ENCODE measurements around the gene AGXT. TPM values are rescaled to one million over a fixed set of nuclear protein-coding genes. Genes with fewer than 3 reads are reported as not detected.
A peak's percentile ranks its signal among the peaks of the same experiment; 100 is the strongest.

Gene AGXT
- total RNA-seq, 2 experiments from 2014 or later, result not detected

DNA sequence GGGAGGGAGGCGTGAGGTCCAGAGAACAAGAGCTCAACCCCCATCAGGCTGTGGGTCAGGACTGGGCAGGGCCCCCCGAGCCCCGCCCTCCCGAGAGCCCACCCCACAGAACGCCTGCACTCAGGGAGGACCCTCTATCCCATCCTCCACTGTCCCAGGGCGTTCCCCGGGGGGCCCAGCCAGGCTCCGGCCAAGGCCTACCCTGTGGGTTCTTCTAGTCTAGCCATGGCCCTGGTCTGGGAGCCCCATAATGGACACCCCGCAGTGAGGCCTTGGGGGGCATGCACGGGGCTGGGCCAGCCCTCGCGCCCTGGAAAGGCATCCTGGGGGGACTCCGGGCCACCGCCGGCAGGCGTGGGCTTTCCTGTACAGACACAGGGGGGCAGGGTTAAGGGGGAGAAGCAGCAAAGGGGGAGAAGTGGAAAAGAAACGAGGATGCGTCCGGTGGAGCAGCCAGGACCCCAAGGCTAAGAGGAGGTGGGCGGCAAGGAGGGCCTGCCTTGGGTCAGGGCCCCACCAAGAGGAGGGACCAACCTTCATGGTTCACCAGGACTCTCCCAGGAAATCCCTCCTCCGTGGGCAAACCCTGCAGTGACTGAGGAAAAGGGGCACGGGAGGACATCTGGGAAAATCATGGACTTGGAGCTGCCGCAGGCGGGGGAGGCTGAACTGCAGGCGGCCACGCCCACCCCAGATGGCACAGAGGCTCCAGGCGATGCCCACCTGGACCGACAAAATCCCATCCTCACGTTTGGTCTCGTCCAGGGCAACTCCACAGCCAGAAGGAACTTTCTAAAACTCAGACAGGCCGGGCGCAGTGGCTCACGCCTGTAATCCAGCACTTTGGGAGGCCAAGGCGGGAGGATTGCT is 34.8 kb downstream of the AGXT start:
- intact Hi-C loops (cut with micrococcal nuclease), result no loop called here
- Mint-ChIP-seq H3K4me1 (ENCODE audit: low read depth) (no peaks in the 10 kb centered on the region), H3K4me3 (no peak overlapping the region), H3K9me3 (no peaks in the 10 kb centered on the region), H3K27me3 (ENCODE audit: low read depth) (no peaks in the 10 kb centered on the region), H3K27ac (no peak overlapping the region), H3K36me3 (ENCODE audit: low read depth) (no peaks in the 10 kb centered on the region)
- no peak for DNase-seq
- CTCF ChIA-PET, result no interaction called here

DNA sequence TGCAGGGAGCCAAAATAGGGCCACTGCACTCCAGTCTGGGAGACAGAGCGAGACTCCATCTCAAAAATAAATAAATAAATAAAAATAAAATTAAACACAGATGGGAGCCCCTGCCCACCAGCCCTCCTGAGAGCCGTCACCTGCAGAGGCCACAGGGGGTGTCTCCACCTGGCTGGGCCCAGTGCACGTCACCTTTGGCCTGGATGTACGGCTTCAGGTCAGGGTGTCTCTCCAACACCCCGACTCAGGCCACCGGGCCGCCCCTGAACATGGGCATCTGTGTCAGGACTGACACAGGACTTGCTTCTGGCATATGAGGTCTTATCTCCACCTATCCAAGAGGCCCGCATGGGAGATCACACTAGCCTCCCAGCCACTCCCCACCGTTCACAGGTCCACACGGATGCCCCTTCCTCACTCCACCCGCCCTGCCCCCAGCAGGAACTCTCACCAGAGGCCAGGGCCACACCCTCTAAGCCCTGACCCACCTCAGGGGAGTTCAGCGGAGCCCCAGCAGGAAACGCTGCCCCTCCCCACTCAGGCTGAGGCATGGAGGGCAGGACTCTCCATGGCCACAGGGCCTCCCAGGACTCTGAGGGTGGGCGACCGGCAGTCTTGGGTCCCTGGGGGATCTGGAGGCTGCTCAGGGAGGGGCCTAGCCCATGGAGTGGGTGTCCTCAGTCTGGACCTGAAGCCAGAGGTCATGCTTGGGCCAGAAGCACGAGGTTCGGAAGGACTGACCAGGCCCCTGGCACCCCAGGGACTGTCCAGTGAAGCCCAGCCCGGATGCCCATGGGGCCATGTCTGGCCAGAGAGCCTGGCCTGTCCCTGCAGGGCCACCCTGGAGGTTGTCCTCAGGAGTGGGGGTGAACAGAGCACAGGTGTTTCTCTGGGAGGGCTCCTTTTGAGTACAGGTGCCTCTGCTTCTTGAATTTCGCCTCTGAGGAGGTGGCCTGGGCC is 35.9 kb downstream of the AGXT start:
- Mint-ChIP-seq H3K36me3 (ENCODE audit: low read depth) (no peaks in the 10 kb centered on the region), H3K9me3 (no peaks in the 10 kb centered on the region), H3K27ac (no peak overlapping the region), H3K4me3 (no peak overlapping the region), H3K4me1 (ENCODE audit: low read depth) (no peaks in the 10 kb centered on the region), H3K27me3 (ENCODE audit: low read depth) (no peaks in the 10 kb centered on the region)
- DNase-seq, result no peak
- CTCF ChIA-PET, result no interaction called here
- intact Hi-C loops (cut with micrococcal nuclease), result no loop called here

DNA sequence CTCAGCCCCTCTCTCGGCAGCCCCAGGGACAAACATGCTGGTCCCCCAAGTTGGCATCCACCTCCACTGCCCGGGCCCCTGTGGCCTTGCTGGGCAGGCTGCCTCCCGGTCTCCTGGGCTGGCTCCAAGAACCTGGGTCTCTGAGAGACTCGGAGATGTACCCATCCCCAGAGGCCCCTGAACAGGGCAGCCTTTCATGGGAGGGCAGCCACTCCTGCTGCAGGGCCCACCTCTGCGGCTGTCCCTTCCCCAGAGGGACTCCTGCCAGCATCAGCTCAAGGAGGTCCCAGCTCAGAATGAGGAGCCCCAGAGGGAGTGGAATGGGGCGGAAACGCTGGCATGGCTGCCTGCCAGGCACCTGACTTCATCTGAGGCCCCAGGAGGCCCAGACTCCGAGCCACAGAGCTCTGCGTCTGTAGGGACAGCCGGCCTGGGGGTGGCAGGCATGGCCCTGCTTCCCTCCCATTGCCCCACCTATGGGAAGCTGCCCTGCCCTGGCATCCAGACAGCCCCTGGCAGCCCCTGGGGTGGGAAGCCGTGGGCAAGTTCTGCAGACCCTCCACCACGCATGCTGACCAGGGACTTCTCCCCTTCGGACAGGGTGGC is 36.7 kb downstream of the AGXT start:
- Mint-ChIP-seq H3K9me3 (no peaks in the 10 kb centered on the region), H3K27ac (no peak overlapping the region), H3K27me3 (ENCODE audit: low read depth) (no peaks in the 10 kb centered on the region), H3K36me3 (ENCODE audit: low read depth) (no peaks in the 10 kb centered on the region), H3K4me1 (ENCODE audit: low read depth) (no peaks in the 10 kb centered on the region), H3K4me3 (no peak overlapping the region)
- CTCF ChIA-PET, result no interaction called here
- DNase-seq, result no peak
- intact Hi-C loops (cut with micrococcal nuclease), result no loop called here

DNA sequence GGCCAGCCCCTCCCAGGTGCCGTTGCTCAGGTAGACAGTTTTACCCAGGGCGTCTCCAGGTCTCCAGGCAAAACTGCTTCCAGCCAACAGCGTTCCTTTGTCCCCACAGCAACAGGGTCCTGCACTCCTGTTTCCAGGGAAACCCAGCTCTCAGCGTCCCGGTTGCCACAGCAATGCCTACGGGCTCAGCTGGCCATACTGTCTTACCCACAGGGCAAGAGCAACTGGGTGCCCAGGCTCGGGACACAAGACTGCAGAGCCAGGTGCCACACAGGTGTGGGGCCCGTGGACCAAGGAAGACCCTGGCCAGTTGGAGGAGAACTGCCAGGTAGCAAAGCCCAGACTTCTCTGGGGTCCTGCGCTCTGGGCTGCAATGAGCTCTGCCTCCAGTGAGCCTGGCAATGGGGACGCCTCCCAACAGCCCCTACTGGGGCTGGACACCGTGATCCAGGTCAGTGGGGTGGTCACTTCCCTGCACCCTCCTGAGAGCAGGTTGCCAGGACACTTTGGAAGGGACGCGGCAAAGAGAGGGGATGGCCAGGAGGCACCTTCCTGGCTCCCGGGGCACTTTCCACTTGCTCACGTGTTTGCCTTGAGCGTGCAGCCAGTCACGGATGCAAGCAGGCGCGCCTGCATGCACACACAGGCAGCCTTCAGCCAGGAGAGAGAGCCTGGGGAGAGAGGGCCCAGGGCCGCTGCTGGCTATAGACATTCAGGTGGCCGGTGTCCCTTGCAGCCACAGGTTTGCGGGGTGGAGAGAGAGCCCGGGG is 37.7 kb downstream of the AGXT start, which contains the start of gene CROCC2:
Gene CROCC2, plus strand, starts transcription at position 196 of the 770 bp plus-strand sequence. Its CDS starts 178 bp downstream, at position 374.
- H3K27me3 Mint-ChIP-seq (ENCODE audit: low read depth), result no peaks in the 10 kb centered on the region
- intact Hi-C loops (cut with micrococcal nuclease), result no loop called here
- CTCF ChIA-PET, result no interaction called here
- no peaks in the 10 kb centered on the region for H3K36me3 Mint-ChIP-seq (ENCODE audit: low read depth)
- no peak within 1 kb of the TSS for H3K27ac Mint-ChIP-seq
- H3K9me3 Mint-ChIP-seq, result no peaks in the 10 kb centered on the region
- H3K4me3 Mint-ChIP-seq, result no peak within 1 kb of the TSS
- DNase-seq, result no peak
- no peaks in the 10 kb centered on the region for H3K4me1 Mint-ChIP-seq (ENCODE audit: low read depth)

DNA sequence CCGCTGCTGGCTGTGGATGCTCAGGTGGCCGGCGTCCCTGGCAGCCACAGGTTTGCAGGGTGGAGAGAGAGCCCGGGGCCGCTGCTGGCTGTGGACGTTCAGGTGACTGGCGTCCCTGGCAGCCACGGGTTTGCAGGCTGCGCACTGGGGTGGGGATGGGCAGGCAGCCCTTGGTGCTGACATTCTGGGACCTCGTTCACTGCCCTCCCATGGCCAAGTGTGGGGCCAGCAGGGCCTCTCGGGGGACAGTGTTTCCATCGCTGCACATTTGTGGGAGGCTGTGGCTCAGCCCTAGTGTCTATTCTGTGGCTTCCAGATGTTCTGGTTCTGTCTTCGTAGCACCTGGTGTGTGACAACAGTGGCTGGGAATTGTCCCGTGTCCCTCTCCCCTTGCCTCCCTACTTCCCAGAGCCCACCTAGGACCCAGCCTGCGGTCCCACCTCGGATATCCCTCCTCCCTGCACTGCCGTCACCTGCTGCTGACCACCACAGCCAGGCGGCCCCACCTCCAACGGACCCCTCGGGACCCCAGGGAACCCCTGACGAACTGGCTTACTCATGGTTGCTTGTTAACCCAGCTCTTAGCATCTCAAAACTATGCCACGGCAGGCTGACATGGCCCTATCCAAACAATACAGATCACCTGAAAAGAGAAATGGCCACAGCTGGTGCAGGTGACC is 38.4 kb downstream of the AGXT start:
- Mint-ChIP-seq H3K27ac (no peak overlapping the region), H3K9me3 (no peaks in the 10 kb centered on the region), H3K4me1 (ENCODE audit: low read depth) (no peaks in the 10 kb centered on the region), H3K4me3 (no peak overlapping the region), H3K36me3 (ENCODE audit: low read depth) (no peaks in the 10 kb centered on the region), H3K27me3 (ENCODE audit: low read depth) (peaks cover 2% of the 10 kb centered on the region)
- CTCF ChIA-PET, result no interaction called here
- intact Hi-C loops (cut with micrococcal nuclease), result no loop called here
- DNase-seq, result no peak

GRCh38 chr2:240909216-240909974 is 40.8 kb downstream of the AGXT start:
- Mint-ChIP-seq H3K27me3 (ENCODE audit: low read depth) (peaks cover 5% of the 10 kb centered on the region), H3K9me3 (no peaks in the 10 kb centered on the region), H3K4me1 (ENCODE audit: low read depth) (no peaks in the 10 kb centered on the region), H3K27ac (no peak overlapping the region), H3K4me3 (no peak overlapping the region), H3K36me3 (ENCODE audit: low read depth) (no peaks in the 10 kb centered on the region)
- intact Hi-C loops (cut with micrococcal nuclease), result no loop called here
- CTCF ChIA-PET, result no interaction called here
- no peak for DNase-seq

DNA sequence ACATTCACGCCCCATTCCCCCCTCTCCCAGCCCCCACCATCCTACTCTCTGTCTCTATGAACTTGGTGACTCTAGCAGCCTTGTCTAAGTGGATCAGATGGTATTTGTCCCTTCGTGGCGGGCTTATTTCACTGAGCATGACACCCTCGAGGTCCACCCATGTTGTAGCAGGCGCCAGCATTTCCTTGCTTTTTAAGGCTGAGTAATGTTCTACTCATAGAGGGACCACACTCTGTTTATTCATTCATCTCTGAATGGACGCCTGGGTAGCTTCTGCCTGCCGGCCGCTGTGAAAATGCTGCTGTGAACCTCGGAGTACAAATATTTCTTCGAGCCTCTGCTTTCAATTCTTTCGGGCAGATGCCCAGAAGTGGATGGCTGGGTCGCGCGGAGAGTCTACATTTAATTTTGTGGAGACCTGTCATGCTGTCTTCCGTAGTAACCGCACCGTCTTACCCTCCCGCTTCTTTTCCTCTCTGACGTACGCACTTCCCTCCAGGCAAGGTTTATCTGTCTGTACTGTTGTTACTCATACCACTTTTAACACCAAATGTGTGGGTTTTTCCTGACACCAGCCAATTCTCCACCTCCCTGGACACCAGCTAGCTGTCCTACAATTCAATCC is 43.1 kb downstream of the AGXT start:
- CTCF ChIA-PET, result interaction anchor here (1.6 kb wide), 1 partner anchor 60 kb away, joined by 3 read pairs; no protein-coding TSS in a partner anchor
- intact Hi-C loops (cut with micrococcal nuclease), result loop anchor here (10.0 kb wide), 2 partner anchors 73 to 163 kb away; no protein-coding TSS in a partner anchor
- Mint-ChIP-seq H3K27ac (no peak overlapping the region), H3K36me3 (ENCODE audit: low read depth) (no peaks in the 10 kb centered on the region), H3K9me3 (no peaks in the 10 kb centered on the region), H3K27me3 (ENCODE audit: low read depth) (peaks cover 10% of the 10 kb centered on the region), H3K4me3 (no peak overlapping the region), H3K4me1 (ENCODE audit: low read depth) (no peaks in the 10 kb centered on the region)
- no peak for DNase-seq

DNA sequence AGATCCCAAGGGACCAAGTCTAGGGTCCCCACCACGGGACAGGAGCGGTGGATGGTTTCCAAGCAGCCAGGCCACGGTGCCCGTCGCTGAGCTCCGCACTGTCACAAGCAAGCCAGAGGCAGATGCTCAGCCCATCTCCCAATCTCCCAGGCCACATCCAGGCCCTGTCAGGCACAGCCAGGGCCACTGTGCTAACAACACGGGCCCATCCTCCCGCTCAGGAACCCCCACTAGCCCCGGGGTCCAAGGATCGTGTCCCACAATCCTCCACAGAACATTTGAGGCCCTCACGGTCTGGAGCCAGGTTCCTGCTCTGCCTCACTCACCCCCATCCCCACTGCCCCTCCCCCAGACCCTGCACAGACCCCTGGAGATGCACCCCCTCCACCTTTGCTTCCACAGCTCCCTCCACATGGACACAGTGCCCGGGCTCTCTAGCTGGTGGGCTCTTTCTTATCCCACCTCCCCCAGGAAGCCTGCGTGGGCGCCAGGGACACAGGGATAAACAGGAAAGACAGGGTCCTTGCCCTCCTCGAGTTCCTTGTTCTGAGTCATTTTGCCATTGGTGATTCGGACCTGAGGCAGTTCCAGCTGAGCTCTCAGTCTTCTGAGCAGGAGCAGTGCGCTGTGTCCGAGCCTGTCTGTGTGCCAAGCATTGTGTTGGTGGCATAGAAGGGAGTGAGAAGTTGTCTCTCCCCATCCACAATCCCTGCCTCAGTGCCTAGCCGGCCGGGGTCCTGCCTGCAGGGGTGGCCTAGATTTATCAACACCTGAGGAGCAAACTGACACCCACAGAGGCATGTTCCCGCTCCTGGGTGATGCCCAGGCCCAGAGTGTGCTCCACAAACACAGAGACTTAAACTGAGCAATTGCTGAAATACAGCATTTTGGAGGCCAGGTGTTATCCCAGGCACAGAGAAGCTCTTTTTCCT is 44.5 kb downstream of the AGXT start:
- H3K36me3 Mint-ChIP-seq (ENCODE audit: low read depth), result no peaks in the 10 kb centered on the region
- H3K4me1 Mint-ChIP-seq (ENCODE audit: low read depth), result no peaks in the 10 kb centered on the region
- no peak for DNase-seq
- peaks cover 10% of the 10 kb centered on the region for H3K27me3 Mint-ChIP-seq (ENCODE audit: low read depth)
- no peaks in the 10 kb centered on the region for H3K9me3 Mint-ChIP-seq
- intact Hi-C loops (cut with micrococcal nuclease), result loop anchor here (10.0 kb wide), 2 partner anchors 72 to 162 kb away; no protein-coding TSS in a partner anchor
- no peak overlapping the region for H3K4me3 Mint-ChIP-seq
- CTCF ChIA-PET, result interaction anchor here (0.7 to 1.6 kb wide), 5 partner anchors 61 to 242 kb away, joined by 3 to 6 read pairs (median 3); no protein-coding TSS in a partner anchor
- no peak overlapping the region for H3K27ac Mint-ChIP-seq

DNA sequence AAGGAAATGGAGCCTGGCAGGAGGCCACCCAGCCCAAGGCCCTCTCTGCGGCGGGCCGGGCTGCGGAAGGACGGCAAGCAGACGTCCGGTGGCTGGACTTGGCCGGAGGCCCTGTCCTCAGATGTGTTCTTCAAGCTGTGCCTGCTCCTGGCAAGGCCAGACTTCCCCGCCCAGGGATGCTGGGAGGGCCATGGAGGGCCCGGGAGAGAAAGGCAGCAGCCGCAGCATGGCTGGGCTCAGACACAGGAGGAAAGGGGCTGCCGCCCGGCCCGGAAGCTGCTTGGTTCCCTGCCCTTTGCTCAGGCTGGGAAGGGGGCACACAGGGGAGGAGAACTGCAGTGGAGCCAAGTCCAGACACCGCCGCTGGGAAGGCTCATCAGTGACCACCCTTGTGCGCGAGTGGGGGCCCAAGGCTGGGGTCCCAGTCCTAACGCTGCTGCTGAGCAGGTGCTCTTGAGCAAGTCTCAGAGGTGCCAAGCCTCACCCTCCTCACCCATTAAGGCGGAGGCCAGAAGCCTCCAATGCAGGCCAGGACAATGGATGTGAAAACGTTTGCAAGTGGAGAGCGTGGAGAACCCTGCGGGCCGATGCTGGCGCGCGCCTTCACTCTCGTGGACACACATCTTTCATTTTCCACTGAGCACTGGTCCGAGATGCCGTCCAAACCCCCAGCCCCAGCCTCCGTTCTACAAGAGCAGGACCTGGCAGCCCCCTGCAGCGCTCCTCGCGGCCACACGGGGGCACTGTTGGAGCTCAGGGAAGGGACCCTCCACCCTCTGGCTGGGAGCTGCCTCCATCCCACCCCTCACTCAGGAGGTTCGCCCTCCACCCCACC is 45.4 kb downstream of the AGXT start:
- H3K27ac Mint-ChIP-seq, result no peak overlapping the region
- no peaks in the 10 kb centered on the region for H3K9me3 Mint-ChIP-seq
- intact Hi-C loops (cut with micrococcal nuclease), result loop anchor here (10.0 kb wide), 2 partner anchors 71 to 161 kb away; no protein-coding TSS in a partner anchor
- H3K36me3 Mint-ChIP-seq (ENCODE audit: low read depth), result no peaks in the 10 kb centered on the region
- peaks cover 10% of the 10 kb centered on the region for H3K27me3 Mint-ChIP-seq (ENCODE audit: low read depth)
- DNase-seq, result peak; percentile 75
- H3K4me3 Mint-ChIP-seq, result no peak overlapping the region
- CTCF ChIA-PET, result interaction anchor here (0.6 to 1.6 kb wide), 10 partner anchors 23 to 320 kb away, joined by 3 to 6 read pairs (median 3); no protein-coding TSS in a partner anchor
- H3K4me1 Mint-ChIP-seq (ENCODE audit: low read depth), result no peaks in the 10 kb centered on the region
